Activated naive CD4-positive, alpha-beta T cell treated with anti-CD3 and anti-CD28 coated beads, Interleukin-2, amount 10 ng/mL, durations not matched to agents 7 days and 5 days (primary cell): ENCODE results near the gene NANOS2.

ENCODE experiments used
- CTCF ChIA-PET: fragments of 350-600 bp; sonication (Branson Sonifier 250); formaldehyde crosslinking; loops from one replicate; lab custom pipeline; 2021; ENCODE audit warnings: antibody characterized with exemption; lab: Charles Lee
- DNase-seq: peaks from one replicate; pipeline ENCODE4 v3.0.0-alpha.2; 2020
- H3K27ac Mint-ChIP-seq: one replicate; pipeline ENCODE4 v1.8.0; 2021; ENCODE audit warnings: mild to moderate bottlenecking, moderate library complexity, mixed read lengths
- H3K27me3 Mint-ChIP-seq: one replicate; pipeline ENCODE4 v1.8.0; 2021; ENCODE audit warnings: mild to moderate bottlenecking, mixed read lengths
- H3K36me3 Mint-ChIP-seq: one replicate; pipeline ENCODE4 v1.8.0; 2021; ENCODE audit warnings: mixed read lengths
- H3K4me1 Mint-ChIP-seq: one replicate; pipeline ENCODE4 v1.8.0; 2021; ENCODE audit warnings: mixed read lengths
- H3K4me3 Mint-ChIP-seq: one replicate; pipeline ENCODE4 v1.8.0; 2021; ENCODE audit warnings: mild to moderate bottlenecking, moderate library complexity, mixed read lengths
- H3K9me3 Mint-ChIP-seq: one replicate; pipeline ENCODE4 v1.8.0; 2021; ENCODE audit warnings: mixed read lengths

Gene NANOS2

GRCh38 chr19:45866400-45867176, 48.0 kb downstream of the NANOS2 start:
- Mint-ChIP-seq H3K4me1 (peaks cover 28% of the 10 kb centered on the region), H3K4me3 (no peak overlapping the region), H3K27me3 (peaks cover 63% of the 10 kb centered on the region), H3K9me3 (no peaks in the 10 kb centered on the region), H3K36me3 (peaks cover 9% of the 10 kb centered on the region), H3K27ac (no peak overlapping the region)
- DNase-seq, result no peak
- CTCF ChIA-PET, result interaction anchor here (6.0 kb wide), 1 partner anchor 18 kb away, joined by 58 read pairs; the partner anchor contains the start of gene IRF2BP1

GRCh38 chr19:45865269-45865948, 49.2 kb downstream of the NANOS2 start:
- no peak overlapping the region for H3K4me3 Mint-ChIP-seq
- H3K4me1 Mint-ChIP-seq, result peaks cover 36% of the 10 kb centered on the region
- peaks cover 10% of the 10 kb centered on the region for H3K36me3 Mint-ChIP-seq
- no peak overlapping the region for H3K27ac Mint-ChIP-seq
- no peak for DNase-seq
- no peaks in the 10 kb centered on the region for H3K9me3 Mint-ChIP-seq
- CTCF ChIA-PET, result interaction anchor here (6.0 kb wide), 1 partner anchor 19 kb away, joined by 58 read pairs; the partner anchor contains the start of gene IRF2BP1
- peaks cover 59% of the 10 kb centered on the region for H3K27me3 Mint-ChIP-seq

- H3K4me3 Mint-ChIP-seq, result peak overlapping the region; percentile 21
- H3K4me1 Mint-ChIP-seq, result peaks cover 36% of the 10 kb centered on the region
- H3K27ac Mint-ChIP-seq, result no peak overlapping the region
- peaks cover 10% of the 10 kb centered on the region for H3K36me3 Mint-ChIP-seq
- no peak for DNase-seq
- no peaks in the 10 kb centered on the region for H3K9me3 Mint-ChIP-seq
- CTCF ChIA-PET, result interaction anchor here (2.1 to 6.0 kb wide), 3 partner anchors 20 to 96 kb away, joined by 6 to 58 read pairs (median 10); partner anchors contain the start of genes IRF2BP1, MYPOP and SIX5
- H3K27me3 Mint-ChIP-seq, result peaks cover 57% of the 10 kb centered on the region
Measured at GRCh38 chr19:45864629-45865082, 49.9 kb downstream of the NANOS2 start.

- Mint-ChIP-seq H3K4me1 (peaks cover 36% of the 10 kb centered on the region), H3K27me3 (peaks cover 57% of the 10 kb centered on the region), H3K36me3 (peaks cover 10% of the 10 kb centered on the region)
Measured at GRCh38 chr19:45863840-45864628, 50.5 kb downstream of the NANOS2 start, which contains the start of gene FOXA3. TSS of gene FOXA3 (plus strand) at chr19:45864326. CDS start at chr19:45864457, 131 bp downstream.

GRCh38 chr19:45863335-45863839, 51.2 kb downstream of the NANOS2 start:
- H3K9me3 Mint-ChIP-seq, result no peaks in the 10 kb centered on the region
- DNase-seq, result no peak

More at GRCh38 chr19:45863840-45864628, 50.5 kb downstream of the NANOS2 start, which contains the start of gene FOXA3:
- DNase-seq, result peak; percentile 68
- CTCF ChIA-PET, result interaction anchor here (0.8 to 6.0 kb wide), 8 partner anchors 20 to 214 kb away, joined by 3 to 58 read pairs (median 6); partner anchors contain the start of genes IRF2BP1, MYPOP and SIX5
- Mint-ChIP-seq H3K27ac (peak within 1 kb of the TSS; percentile 94), H3K9me3 (no peaks in the 10 kb centered on the region), H3K4me3 (peak within 1 kb of the TSS; percentile 94)

More at GRCh38 chr19:45863335-45863839, 51.2 kb downstream of the NANOS2 start:
- peaks cover 10% of the 10 kb centered on the region for H3K36me3 Mint-ChIP-seq
- H3K4me1 Mint-ChIP-seq, result peaks cover 36% of the 10 kb centered on the region
- peak overlapping the region; percentile 94 for H3K4me3 Mint-ChIP-seq
- CTCF ChIA-PET, result interaction anchor here (0.7 to 6.0 kb wide), 10 partner anchors 8 to 215 kb away, joined by 3 to 58 read pairs (median 4); partner anchors contain the start of genes IRF2BP1, MYPOP and SIX5
- H3K27ac Mint-ChIP-seq, result peak overlapping the region; percentile 94
- peaks cover 54% of the 10 kb centered on the region for H3K27me3 Mint-ChIP-seq
